Peyer's patch (tissue), 4 donors: ENCODE measurements around the gene CARHSP1. TPM values are rescaled to one million over a fixed set of nuclear protein-coding genes. Genes with fewer than 3 reads are reported as not detected.

ENCODE experiments used
- total RNA-seq, 4 donors: library from RNA; depleted of rRNA; stranded (reverse); fragments of >200 nt; gene quantifications; one replicate each; pipeline ENCODE4 v1.1.0, GENCODE V29; 2016

Gene CARHSP1
- total RNA-seq, 4 donors from 2014 or later = 35.4 to 102 (median 52.4) TPM

Other genes with a start within 250 kb of the CARHSP1 start
- gene METTL22, start 247.3 kb downstream of the CARHSP1 start, total RNA-seq = 10 to 100 TPM; 25.0 to 86.5 (median 59.0) TPM
- 10 to 100 TPM in 3 of 4 donors, 1 to 10 TPM in 1; 8.3 to 33.5 (median 29.0) TPM for gene ABAT, start 194.4 kb downstream of the CARHSP1 start, total RNA-seq
- gene TMEM186, start 71.4 kb downstream of the CARHSP1 start, total RNA-seq = 1 to 10 TPM in 3 of 4 donors, not detected in 1; 2.3 to 5.6 (median 4.9) TPM
- 10 to 100 TPM; 49.5 to 84.2 (median 82.3) TPM for gene PMM2, start 71.2 kb downstream of the CARHSP1 start, total RNA-seq
- gene LITAFD, start 13.3 kb upstream of the CARHSP1 start, total RNA-seq = not detected
- 100 to 1,000 TPM; 125 to 139 (median 130) TPM for gene USP7, start 94.9 kb upstream of the CARHSP1 start, total RNA-seq
- gene HAPSTR1, start 222.6 kb upstream of the CARHSP1 start, total RNA-seq = 10 to 100 TPM; 38.0 to 56.2 (median 53.5) TPM